ENCODE data around the gene STPG2. TPM values are rescaled to one million over a fixed set of nuclear protein-coding genes. Genes with fewer than 3 reads are reported as not detected.

Gene STPG2
- total RNA-seq, 2 donors from 2014 or later: 0.66 to 1.6 TPM

DNA sequence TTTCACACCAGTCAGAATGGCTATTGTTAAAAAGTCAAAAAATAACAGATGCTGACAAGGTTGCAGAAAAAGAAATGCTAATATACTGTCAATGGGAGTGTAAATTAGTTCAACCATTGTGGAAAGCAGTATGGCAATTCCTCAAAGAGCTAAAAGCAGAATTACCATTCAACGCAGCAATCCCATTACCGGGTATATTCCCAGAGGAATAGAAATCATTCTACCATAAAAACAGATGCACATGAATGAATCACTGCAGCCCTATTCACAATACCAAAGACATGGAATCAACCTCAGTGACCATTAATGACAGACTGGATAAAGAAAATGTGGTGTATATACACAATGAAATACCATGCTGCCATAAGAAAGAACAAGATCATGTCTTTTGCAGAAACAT lies 243.0 kb downstream of the STPG2 start:
- Histone ChIP-seq H3K4me1 (no peaks in the 10 kb centered on the region), H3K4me3 (no peak overlapping the region), H3K36me3 (replicated peaks in 1 of 2; ENCODE audit: insufficient read depth in 1 of 2, low read depth in 2 of 2) (no peaks in the 10 kb centered on the region), H3K9me3 (no peaks in the 10 kb centered on the region), H3K27me3 (no peaks in the 10 kb centered on the region), H3K27ac (no peak overlapping the region)
- ATAC-seq (no peak), DNase-seq (no peak)
- WGBS, 2 donors: 59 to 94% methylated on average over 2 of the region's 2 CpGs
- intact Hi-C loops (cut with DNase I): no loop called here
- TF ChIP-seq POLR2A (IDR thresholded peaks at IDR 0.05): no peak
- TF ChIP-seq, protein P1, sequence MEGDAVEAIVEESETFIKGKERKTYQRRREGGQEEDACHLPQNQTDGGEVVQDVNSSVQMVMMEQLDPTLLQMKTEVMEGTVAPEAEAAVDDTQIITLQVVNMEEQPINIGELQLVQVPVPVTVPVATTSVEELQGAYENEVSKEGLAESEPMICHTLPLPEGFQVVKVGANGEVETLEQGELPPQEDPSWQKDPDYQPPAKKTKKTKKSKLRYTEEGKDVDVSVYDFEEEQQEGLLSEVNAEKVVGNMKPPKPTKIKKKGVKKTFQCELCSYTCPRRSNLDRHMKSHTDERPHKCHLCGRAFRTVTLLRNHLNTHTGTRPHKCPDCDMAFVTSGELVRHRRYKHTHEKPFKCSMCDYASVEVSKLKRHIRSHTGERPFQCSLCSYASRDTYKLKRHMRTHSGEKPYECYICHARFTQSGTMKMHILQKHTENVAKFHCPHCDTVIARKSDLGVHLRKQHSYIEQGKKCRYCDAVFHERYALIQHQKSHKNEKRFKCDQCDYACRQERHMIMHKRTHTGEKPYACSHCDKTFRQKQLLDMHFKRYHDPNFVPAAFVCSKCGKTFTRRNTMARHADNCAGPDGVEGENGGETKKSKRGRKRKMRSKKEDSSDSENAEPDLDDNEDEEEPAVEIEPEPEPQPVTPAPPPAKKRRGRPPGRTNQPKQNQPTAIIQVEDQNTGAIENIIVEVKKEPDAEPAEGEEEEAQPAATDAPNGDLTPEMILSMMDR (IDR thresholded peaks at IDR 0.05): no peak

DNA sequence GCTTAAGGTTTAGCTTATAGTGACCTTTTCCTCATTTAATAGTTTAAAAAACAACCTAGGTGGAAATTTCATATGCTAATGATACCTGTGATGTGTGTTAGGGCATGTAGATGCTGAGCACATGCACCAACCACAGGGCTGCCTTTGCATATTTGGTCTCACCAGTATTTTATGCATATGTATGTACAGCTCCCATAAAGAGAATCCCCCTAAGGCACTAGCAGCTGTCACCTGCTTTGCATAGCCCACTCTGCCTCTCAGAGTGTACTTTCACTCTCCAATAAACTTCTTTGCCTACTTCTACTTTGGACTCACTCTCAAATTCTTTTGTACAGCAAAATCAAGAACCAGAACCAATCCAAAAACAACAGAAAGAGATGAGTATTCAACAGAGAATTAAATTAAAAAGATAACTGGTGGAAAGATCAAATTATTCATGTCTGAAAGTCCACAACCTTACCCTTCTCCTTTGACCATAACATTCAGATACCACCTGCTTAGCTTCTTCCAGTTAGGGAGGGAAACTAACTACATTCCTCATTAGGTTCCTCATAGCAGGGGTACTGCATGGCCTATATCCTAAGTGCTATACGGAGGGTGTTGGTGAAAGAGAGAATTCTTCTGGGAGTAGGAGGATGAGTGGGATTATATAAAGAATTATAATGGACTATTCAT lies 250.5 kb downstream of the STPG2 start:
- peaks cover 0 to 5% (median 0%) of the 10 kb centered on the region in 3 donors for H3K9me3 ChIP-seq
- 61 to 72% methylated on average over 1 of the region's 1 CpG for WGBS, 2 donors
- H3K4me1 ChIP-seq: no peaks in the 10 kb centered on the region
- no peak for TF ChIP-seq POLR2A (IDR thresholded peaks at IDR 0.05)
- TF ChIP-seq, protein P1 (IDR thresholded peaks at IDR 0.05): no peak
- H3K27ac ChIP-seq: no peak overlapping the region
- H3K36me3 ChIP-seq (replicated peaks in 1 of 2; ENCODE audit: insufficient read depth in 1 of 2, low read depth in 2 of 2): no peaks in the 10 kb centered on the region
- intact Hi-C loops (cut with DNase I): no loop called here
- ATAC-seq (no peak), DNase-seq (no peak)
- H3K4me3 ChIP-seq: no peak overlapping the region
- H3K27me3 ChIP-seq: no peaks in the 10 kb centered on the region

DNA sequence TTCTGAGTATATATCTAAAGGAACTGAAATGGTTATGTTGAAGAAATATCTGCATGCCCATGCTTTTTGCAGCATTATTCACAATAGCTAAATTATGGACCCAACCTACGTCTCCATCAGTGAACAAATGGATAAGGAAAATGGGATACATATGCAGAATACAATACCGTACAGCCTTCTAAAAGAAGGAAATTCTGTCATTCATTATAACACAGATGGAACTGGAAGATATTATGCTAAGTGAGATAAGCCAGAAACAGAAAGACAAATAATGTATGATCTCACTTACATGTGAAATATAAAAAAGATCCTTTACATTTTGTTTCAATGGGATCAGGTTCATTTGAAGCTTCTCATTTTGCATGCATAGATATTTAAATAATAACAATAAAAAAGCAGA lies 263.3 kb downstream of the STPG2 start:
- DNase-seq: no peak
- H3K4me1 ChIP-seq: no peaks in the 10 kb centered on the region
- no peaks in the 10 kb centered on the region for H3K36me3 ChIP-seq (replicated peaks in 1 of 2; ENCODE audit: insufficient read depth in 1 of 2, low read depth in 2 of 2)
- TF ChIP-seq POLR2A (IDR thresholded peaks at IDR 0.05): no peak
- TF ChIP-seq, protein P1 (IDR thresholded peaks at IDR 0.05): no peak
- no peaks in the 10 kb centered on the region for H3K27me3 ChIP-seq
- WGBS, 2 donors: 78 to 84% methylated on average over 2 of the region's 2 CpGs
- ATAC-seq: no peak
- intact Hi-C loops (cut with DNase I): no loop called here
- no peak overlapping the region for H3K4me3 ChIP-seq
- H3K9me3 ChIP-seq: no peaks in the 10 kb centered on the region
- no peak overlapping the region for H3K27ac ChIP-seq

DNA sequence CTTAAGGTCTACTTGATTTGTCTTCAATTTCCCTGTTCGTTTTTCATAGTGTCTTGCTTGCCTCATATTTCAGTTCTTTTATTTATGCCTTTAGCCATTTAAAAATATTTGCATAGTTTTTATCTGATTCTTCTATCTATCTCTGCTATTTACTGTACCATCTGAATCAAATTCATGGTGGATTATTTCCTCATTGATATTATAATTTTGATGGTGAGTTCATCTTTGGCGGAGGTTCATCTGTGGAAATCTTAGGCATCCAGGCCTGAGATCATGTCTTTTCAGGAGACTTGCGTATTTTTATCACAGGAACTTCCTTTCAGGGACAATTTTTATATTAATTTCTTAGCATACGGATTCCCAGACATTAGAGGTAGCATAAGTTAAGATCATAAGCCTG lies 275.2 kb downstream of the STPG2 start:
- intact Hi-C loops (cut with DNase I): no loop called here
- Histone ChIP-seq H3K9me3 (no peaks in the 10 kb centered on the region), H3K27me3 (no peaks in the 10 kb centered on the region), H3K4me1 (peaks cover 23% of the 10 kb centered on the region), H3K36me3 (replicated peaks in 1 of 2; ENCODE audit: insufficient read depth in 1 of 2, low read depth in 2 of 2) (no peaks in the 10 kb centered on the region), H3K4me3 (no peak overlapping the region), H3K27ac (no peak overlapping the region)
- ATAC-seq: no peak
- no peak for DNase-seq
- 60 to 70% methylated on average over 4 of the region's 4 CpGs for WGBS, 2 donors
- TF ChIP-seq, protein P1 (IDR thresholded peaks at IDR 0.05): no peak
- no peak for TF ChIP-seq POLR2A (IDR thresholded peaks at IDR 0.05)

DNA sequence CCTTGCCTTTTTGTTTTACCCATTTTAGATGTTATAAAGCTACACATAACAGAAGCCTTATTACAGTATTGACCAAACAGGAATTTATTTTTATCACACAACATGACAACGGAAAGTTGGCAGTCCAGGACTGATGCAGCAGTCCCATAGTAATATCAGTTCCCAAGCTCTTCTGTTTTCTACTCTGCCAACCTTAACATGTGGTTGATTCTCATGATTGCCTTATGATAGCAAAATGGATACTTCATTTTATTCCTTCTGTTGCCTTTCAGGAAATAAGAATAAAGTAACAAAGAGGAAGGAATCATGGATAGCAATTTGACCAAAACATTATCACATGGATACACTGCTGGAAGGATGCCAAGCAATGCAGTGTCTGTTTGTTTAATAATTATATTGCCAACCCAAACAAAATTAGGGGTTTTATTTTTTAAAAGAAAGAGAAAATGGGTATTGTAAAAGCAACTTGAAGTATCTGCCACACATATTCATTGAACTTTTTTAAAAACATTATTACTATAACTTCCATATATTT lies 275.7 kb downstream of the STPG2 start:
- Histone ChIP-seq H3K36me3 (replicated peaks in 1 of 2; ENCODE audit: insufficient read depth in 1 of 2, low read depth in 2 of 2) (no peaks in the 10 kb centered on the region), H3K4me3 (no peak overlapping the region), H3K27me3 (no peaks in the 10 kb centered on the region), H3K9me3 (no peaks in the 10 kb centered on the region), H3K4me1 (peaks cover 23% of the 10 kb centered on the region), H3K27ac (no peak overlapping the region)
- ATAC-seq (no peak), DNase-seq (no peak)
- no peak for TF ChIP-seq POLR2A (IDR thresholded peaks at IDR 0.05)
- TF ChIP-seq, protein P1 (IDR thresholded peaks at IDR 0.05): no peak
- intact Hi-C loops (cut with DNase I): no loop called here
- WGBS, 2 donors: 14 to 19% methylated on average over 1 of the region's 1 CpG
